Lower lobe of right lung (tissue), 2 donors: ENCODE results near the gene POPDC3. TPM values are rescaled to one million over a fixed set of nuclear protein-coding genes. Genes with fewer than 3 reads are reported as not detected.
"Not testable (repeated sequence)": the region's sequence is repeated elsewhere in the genome, so short reads cannot be mapped to it uniquely, and the experiment has no call there.

Experiments used
- ATAC-seq, 2 donors: fragments of 200-7000 bp; cut with Tn5 transposase; one replicate each; pipeline ENCODE4 v1.9.1; 2020 to 2022; ENCODE audit warnings: mild to moderate bottlenecking in 2 of 2, moderate library complexity in 2 of 2
- DNase-seq: peaks from one replicate; pipeline ENCODE4 v3.0.0-alpha.2; 2020
- H3K27ac ChIP-seq: fragments of 200-600 bp; one replicate; pipeline ENCODE4 v1.8.0; 2022
- H3K27me3 ChIP-seq: fragments of 200-600 bp; one replicate; pipeline ENCODE4 v1.8.0; 2022; ENCODE audit warnings: low read depth
- H3K36me3 ChIP-seq: fragments of 200-600 bp; one replicate; pipeline ENCODE4 v1.8.0; 2022; ENCODE audit warnings: mild to moderate bottlenecking
- H3K4me1 ChIP-seq: fragments of 200-600 bp; one replicate; pipeline ENCODE4 v1.8.0; 2022
- H3K4me3 ChIP-seq: fragments of 200-600 bp; one replicate; pipeline ENCODE4 v1.8.0; 2022; ENCODE audit warnings: mild to moderate bottlenecking
- H3K9me3 ChIP-seq: fragments of 200-600 bp; one replicate; pipeline ENCODE4 v1.8.0; 2022
- CTCF ChIP-seq: fragments of 200-600 bp; IDR thresholded peaks from one replicate; pipeline ENCODE4 v1.8.0; 2022; ENCODE audit warnings: antibody characterized with exemption, mild to moderate bottlenecking
- intact Hi-C: fragments of 100-400 bp; cut with DNase I; formaldehyde crosslinking; loops from one replicate; pipeline ENCODE4 v1.11.0; 2022
- total RNA-seq: library from RNA; stranded (reverse); fragmentation: NEBNext Ultra II Directional; extraction: Animal tissue kit (Norgen Biotek cat#: 25700); gene quantifications from one replicate; pipeline ENCODE4 v1.2.1, GENCODE V29; 2021
- donor health status: DM: no; HTN: yes; CAD: no; lungs with severe emphysema.

Gene POPDC3
- total RNA-seq, 1 donor from 2014 or later: 0.80 TPM

GRCh38 chr6:105178636-105179035, 1.2 kb downstream of the POPDC3 start:
- H3K36me3 ChIP-seq: no peaks in the 10 kb centered on the region
- intact Hi-C loops: no loop called here
- H3K4me1 ChIP-seq: peaks cover 5% of the 10 kb centered on the region
- no peak overlapping the region for H3K4me3 ChIP-seq
- no peaks in the 10 kb centered on the region for H3K9me3 ChIP-seq
- no peak for TF ChIP-seq CTCF
- no peak for ATAC-seq
- no peak for DNase-seq
- peaks cover 21% of the 10 kb centered on the region for H3K27me3 ChIP-seq
- no peak overlapping the region for H3K27ac ChIP-seq

- no peak overlapping the region for H3K27ac ChIP-seq
- no peaks in the 10 kb centered on the region for H3K36me3 ChIP-seq
- H3K27me3 ChIP-seq: peaks cover 21% of the 10 kb centered on the region
- no peak for ATAC-seq
- no peak overlapping the region for H3K4me3 ChIP-seq
- intact Hi-C loops: no loop called here
- no peaks in the 10 kb centered on the region for H3K9me3 ChIP-seq
- peaks cover 5% of the 10 kb centered on the region for H3K4me1 ChIP-seq
- no peak for TF ChIP-seq CTCF
- DNase-seq: no peak
These were observed 1.7 kb downstream of the POPDC3 start for GRCh38 chr6:105178110-105178509.

DNA sequence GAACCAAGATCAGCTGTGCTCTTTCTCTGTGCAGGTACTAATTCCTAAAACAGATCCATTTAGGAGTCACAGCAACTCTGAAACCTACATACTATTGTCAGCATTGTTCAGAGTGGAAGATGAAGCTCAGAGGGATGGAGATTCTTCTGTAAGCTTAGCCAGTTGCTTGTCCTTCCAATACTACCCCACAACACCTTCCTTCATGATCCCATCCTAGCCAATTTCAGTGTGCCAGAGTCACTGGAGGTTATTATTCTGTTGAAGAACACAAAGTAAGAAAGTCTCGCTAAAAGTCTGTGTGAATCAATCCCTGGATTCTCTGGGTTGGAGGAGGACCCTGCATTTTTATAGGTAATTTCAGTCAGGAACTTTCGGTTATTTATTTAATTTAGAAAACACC, 2.3 kb downstream of the POPDC3 start:
- Histone ChIP-seq H3K4me1 (peaks cover 5% of the 10 kb centered on the region), H3K27ac (no peak overlapping the region), H3K9me3 (no peaks in the 10 kb centered on the region), H3K27me3 (peaks cover 21% of the 10 kb centered on the region), H3K36me3 (no peaks in the 10 kb centered on the region), H3K4me3 (no peak overlapping the region)
- DNase-seq: no peak
- no peak for TF ChIP-seq CTCF
- intact Hi-C loops: no loop called here
- ATAC-seq: no peak

- ATAC-seq (no peak), DNase-seq (no peak)
- Histone ChIP-seq H3K4me3 (no peak overlapping the region), H3K36me3 (no peaks in the 10 kb centered on the region), H3K9me3 (no peaks in the 10 kb centered on the region), H3K27ac (no peak overlapping the region), H3K4me1 (peaks cover 4% of the 10 kb centered on the region), H3K27me3 (peaks cover 10% of the 10 kb centered on the region)
- intact Hi-C loops: no loop called here
- TF ChIP-seq CTCF: no peak
These were observed 5.3 kb downstream of the POPDC3 start for GRCh38 chr6:105174512-105174911.

DNA sequence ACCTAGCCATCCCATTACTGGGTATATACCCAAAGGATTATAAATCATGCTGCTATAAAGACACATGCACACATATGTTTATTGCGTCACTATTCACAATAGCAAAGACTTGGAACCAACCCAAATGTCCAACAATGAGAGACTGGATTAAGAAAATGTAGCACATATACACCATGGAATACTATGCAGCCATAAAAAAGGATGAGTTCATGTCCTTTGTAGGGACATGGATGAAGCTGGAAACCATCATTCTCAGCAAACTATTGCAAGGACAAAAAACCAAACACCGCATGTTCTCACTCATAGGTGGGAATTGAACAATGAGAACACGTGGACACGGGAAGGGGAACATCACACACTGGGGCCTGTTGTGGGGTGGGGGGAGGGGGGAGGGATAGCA, 7.3 kb downstream of the POPDC3 start:
- H3K9me3 ChIP-seq, H3K4me1 ChIP-seq, H3K27ac ChIP-seq, H3K27me3 ChIP-seq, DNase-seq, H3K4me3 ChIP-seq, H3K36me3 ChIP-seq, ATAC-seq, intact Hi-C loops: not testable (repeated sequence)

GRCh38 chr6:105170059-105170458, 9.8 kb downstream of the POPDC3 start:
- TF ChIP-seq CTCF: no peak
- ATAC-seq: no peak

More at GRCh38 chr6:105170059-105170458, 9.8 kb downstream of the POPDC3 start:
- no peaks in the 10 kb centered on the region for H3K4me1 ChIP-seq
- no peaks in the 10 kb centered on the region for H3K9me3 ChIP-seq
- H3K36me3 ChIP-seq: no peaks in the 10 kb centered on the region
- H3K27me3 ChIP-seq: no peaks in the 10 kb centered on the region
- H3K4me3 ChIP-seq: no peak overlapping the region
- no peak overlapping the region for H3K27ac ChIP-seq
- intact Hi-C loops: no loop called here
- DNase-seq: no peak
